Right renal cortex interstitium (tissue), 3 donors: ENCODE results near the gene MRPS9. TPM values are rescaled to one million over a fixed set of nuclear protein-coding genes. Genes with fewer than 3 reads are reported as not detected.

ENCODE experiments used
- DNase-seq, 3 donors: peaks; one replicate each; pipeline ENCODE4 v3.0.0-alpha.2; 2013; ENCODE audit warnings: low read depth in 3 of 3, low spot score in 2 of 3
- polyA plus RNA-seq, 3 donors: library from polyadenylated mRNA; unstranded; fragments of 120-200 nt; gene quantifications; one replicate each; pipeline ENCODE4 v1.2.1, GENCODE V29; 2013; ENCODE audit not compliant: insufficient read length in 3 of 3

MRPS9 gene
- polyA plus RNA-seq, 3 donors: 60.9 to 61.9 (median 61.1) TPM

DNA sequence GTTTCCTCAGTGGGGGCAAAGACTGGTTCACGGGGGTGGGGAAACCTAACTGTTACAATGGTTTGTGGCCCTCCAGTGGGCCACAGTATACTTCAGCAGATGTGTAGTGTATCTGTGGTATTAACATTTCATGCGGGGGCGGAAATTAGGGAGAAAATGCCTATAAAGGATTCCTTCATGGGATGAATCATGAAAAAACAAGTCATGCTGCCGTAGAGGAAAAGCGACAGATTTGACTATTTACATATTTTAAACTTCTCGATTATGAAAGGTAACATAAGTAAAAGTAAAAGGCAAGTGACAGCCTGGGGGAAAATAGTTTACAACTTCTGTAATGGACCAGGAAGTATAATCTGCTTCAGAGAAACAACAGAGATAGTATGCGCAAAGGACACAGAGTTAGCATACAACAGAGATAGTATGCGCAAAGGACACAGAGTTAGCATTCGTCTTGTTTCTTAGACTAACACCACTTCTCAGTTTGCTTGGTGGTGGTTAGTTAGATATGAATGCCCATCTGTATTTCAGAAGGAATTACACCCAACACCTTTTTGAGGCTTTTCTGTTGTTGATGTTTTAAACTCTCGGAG lies 41.1 kb downstream of the MRPS9 start:
- no peak for DNase-seq

DNA sequence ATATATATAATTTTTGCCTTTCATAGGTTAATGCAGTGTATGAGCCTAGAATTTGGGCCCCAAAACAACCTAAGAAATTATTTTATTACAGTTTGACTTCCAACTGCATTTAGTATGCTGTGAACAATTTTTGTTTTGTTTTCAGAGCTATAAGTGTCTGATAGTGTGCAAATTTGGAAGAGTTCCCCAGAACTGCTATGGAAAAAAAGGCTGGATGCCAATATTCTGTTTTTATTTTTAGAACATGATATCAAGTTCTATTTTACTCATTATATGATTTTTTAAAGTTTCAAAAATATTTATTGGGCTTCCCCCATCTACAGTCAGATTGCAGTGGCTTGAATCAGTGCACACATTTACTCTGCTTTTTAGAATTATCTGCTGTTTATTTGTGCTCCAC lies 42.6 kb downstream of the MRPS9 start:
- no peak for DNase-seq

DNA sequence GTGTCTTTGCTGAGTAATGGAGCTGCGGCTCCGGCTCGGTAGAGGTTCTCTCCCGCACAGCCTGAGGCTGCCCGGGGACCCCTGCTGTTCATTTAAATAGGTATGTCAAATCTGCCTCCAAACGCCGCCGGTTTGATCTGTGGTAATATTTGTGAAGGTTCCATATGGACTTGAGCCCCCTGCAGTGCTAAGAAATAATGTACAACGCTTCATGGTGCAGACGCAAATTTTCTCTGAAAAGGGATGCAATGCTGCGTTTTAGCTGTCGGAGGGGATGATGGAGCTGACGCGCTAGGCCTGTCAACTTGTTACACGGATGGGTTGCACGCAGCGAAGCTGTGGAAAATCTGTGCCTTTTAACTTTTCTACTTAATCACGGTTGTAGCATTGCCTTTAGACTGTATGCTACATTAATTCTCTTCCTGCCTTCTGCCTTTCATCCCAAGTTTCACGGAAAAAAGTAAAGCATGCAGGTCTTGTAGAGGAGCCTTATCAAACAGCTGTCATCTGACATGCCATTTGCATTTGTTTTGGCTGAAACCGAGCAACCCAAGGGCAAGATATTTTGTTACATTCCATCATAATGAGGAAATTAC lies 43.2 kb downstream of the MRPS9 start:
- no peak for DNase-seq

DNA sequence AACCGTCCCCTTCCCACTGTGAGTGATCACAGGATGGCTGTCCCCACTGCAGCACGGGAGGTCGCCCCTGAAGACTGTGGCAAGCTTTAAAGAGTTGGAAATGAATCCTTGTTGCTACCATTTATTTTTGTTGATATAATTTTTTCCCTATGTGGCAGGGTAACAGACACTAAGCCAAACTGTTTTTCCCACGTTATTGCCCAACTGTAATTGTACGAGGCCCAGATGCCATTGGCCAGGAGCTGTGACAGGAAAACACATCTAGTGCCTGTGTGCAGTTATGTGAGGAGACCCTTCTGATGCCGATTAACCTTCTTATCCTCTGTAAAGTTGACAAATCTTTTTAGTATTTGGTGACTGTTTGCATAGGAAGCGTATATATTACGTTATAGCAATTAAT lies 44.2 kb downstream of the MRPS9 start:
- DNase-seq: no peak

DNA sequence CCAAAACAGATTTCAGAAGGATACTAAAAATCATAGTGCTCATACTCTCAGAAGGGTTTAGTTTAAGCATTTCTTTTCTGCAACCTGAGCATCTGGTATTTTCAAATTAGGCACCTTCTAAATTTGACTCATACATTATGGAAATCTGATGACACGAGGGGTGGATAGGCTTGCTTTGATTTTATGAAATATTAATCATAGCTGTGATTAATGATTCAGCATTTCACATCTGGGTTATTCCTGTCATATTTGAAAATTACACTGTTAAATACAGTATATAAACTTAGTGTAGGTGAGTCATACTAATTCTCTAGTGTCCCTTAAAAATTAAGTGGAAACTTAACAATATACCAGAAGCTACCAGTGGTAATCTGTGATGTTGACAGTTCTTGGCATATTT lies 47.7 kb downstream of the MRPS9 start:
- no peak for DNase-seq

DNA sequence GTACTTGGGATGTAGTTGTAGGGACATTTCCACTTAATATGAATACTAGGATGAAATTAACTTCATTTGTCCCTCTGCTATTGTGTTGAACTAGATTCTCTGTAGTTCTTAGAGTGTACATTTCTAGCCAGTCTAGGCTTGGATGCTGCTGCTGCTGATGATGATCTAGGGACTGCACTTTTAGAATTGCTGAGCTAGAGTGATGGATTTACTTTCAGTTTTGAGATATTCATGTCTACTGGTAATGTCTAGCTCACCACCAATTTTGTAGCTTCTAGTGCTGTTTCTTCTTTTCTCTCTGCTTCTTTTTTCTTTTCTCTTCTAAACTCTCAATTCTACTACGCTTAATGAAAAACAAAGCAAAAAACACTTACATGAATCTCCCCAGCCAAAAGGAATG lies 49.4 kb downstream of the MRPS9 start:
- no peak for DNase-seq

DNA sequence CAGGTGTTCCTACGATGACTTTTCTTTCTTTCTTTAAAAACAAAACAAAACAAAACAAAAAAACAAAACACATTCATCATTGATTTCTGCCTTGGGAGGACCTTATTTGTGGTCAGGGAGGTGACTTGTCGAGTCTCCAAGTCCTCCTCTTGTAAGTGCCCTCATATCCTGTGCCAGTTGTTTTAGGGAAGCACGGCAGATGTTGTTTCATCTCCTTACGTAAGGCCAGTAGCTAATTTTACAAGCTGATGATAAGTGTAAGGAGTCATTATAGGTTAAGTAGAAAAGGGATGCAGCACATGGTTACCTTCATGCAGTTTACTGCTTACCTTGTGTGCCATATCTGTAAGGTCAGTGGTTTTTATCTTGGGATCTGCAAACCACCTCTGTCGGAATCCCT lies 52.2 kb downstream of the MRPS9 start:
- no peak for DNase-seq

DNA sequence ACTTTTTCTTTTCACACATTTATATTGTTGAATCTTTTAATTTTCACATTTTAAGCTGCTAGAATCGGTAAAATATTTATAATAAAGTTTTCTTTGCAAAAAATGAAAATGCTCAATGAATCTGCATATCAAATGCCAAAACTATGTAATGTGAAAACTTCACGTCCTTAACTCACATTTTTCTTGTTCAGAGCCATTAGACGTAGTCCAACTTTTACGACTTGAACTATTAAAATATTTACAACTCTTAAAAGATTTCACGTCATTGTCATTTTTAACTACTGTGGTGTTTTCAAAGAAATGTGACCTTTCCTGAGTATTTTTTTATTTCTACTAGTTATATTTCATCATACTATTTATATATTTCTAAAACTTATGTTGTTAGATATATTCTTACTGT lies 54.9 kb downstream of the MRPS9 start:
- no peak for DNase-seq

DNA sequence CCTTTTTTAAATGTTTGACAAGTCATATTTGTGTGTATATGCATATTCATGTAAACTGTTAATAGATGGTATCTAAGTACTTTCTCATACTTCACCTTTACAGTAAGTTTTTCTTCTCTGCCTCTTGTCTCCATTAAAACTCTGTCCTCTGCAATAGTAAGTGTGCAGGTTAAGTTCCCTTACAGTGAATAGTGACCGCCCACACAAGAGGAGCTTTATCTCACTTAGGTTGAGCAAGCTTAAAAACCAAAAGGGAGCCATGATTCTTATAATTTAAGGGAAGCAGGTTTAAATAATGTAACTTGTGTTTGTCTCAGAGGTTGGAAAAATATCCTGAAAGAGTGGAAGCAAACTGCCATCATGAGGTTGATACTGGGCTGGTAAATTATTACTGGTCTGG lies 61.3 kb downstream of the MRPS9 start:
- DNase-seq: no peak

DNA sequence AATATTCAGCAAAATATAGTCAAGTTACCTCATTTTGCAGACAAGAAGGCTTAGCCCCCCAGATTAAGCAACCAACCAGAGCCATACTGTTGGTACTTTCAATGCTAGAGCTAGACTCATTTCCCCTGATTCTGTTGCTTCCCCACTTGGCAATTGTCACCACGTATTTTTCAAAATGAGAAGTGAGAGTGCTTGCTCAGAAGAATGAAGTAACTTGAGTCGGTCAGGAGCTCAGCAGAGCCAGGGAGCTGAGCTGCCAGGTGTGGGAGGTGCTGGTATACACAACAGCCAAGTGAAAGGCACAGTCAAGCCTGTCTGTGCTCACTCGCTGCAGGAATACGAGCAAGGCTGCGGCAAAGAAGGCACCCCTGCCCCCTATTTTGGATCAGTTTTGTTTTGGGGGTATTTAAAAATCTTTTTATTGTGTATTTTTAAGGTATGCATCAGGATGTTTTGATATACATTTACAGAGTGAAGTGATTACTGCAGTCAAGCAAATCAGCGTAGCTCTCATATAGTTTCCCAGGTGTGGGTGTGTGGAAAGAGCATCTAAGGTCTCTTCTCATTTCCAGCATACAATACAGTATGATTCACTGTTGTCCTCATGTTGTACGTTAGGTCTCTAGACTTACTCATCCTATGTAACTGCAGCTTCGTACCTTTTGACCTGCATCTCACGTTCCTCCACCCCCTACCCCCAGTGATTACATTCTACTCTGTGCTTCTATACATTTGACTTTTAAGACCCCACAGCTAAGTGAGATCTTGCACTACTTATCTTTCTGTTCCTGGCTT lies 62.4 kb downstream of the MRPS9 start:
- no peak for DNase-seq

DNA sequence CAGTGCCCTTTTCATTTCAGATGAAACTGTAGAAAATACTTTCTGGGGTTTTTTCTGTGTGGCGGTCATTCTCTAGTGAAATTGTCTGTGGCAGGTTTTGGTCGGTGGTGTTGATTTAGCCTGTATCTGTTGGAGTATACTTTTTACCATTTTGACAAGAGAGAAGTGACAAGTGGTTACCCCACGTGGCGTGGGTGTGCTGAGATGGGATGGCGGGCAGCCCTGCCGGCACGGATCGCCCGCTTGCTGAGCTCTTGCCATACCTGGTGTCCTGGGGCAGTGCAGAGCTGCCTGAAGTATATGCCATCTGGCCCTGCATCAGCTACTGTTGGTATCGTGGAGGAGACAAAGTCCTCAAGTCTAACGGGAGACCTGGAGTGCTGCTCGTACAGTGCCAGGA lies 64.1 kb downstream of the MRPS9 start:
- no peak for DNase-seq

DNA sequence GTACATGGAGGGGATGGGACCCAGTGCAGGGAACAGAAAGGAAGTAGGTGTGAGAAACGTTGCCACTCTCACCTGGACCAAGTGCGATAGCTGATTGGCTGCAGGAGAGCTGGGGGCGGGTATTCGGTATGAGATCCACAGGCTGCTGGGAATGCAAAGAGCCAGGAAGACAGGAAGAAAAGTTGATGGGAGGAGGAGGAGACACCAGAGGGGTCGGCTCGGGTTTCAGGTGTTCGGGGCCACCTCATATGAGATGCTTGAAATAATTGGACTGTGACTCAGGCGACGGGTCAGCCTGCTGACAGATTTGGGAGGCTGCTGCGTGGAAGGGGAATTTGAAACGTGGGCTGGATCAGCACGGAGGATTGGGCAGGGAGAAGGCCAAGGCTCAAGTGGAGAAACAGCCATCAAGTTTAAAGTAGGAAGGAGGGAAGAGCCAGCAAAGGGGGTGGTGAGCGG lies 65.1 kb downstream of the MRPS9 start:
- DNase-seq: peak in 1 of 3 donors; percentile 52

DNA sequence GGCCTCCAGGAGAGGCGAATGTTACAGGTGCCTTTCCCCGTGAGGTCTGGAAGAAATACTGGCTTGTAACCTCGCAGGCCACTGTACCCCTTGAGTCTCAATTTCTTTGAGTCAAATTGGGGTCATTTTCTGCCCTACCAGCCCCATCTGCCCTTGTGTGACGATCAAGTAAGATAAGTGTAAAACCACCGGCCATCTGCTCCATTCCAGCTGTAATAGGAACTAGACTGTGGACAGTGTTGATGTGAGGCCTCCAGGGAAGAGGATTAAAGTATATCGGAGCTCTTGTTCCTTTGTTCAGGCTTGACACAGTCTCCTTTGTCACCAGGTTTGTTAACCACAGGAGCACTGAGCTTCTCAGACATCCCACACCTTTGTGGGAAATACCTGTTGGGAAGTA lies 65.6 kb downstream of the MRPS9 start:
- DNase-seq: no peak

DNA sequence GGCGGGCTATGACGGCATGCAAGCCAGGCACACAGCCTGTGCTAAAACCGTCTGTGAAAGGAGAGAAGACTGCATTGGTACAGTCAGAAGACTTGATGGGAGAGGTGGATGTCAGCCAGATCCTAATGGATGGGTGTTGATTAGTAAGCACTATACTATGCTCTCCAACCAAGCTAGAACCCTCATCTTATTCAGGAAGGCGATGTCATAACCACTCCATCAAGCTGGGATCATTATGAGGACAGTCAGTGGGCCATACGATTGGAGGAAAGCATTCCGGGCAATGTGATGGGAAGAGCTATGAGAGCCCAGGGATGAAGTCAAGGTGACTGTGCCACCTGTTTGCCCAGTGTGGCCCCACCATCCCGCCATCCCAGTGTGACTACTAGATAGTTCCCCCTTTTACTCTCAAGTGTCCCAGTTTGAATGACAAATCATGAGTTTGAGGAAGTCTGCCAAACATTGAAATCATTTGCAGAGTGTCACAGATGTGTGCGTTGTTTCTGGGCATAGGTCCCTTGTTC lies 66.4 kb downstream of the MRPS9 start:
- DNase-seq: no peak

DNA sequence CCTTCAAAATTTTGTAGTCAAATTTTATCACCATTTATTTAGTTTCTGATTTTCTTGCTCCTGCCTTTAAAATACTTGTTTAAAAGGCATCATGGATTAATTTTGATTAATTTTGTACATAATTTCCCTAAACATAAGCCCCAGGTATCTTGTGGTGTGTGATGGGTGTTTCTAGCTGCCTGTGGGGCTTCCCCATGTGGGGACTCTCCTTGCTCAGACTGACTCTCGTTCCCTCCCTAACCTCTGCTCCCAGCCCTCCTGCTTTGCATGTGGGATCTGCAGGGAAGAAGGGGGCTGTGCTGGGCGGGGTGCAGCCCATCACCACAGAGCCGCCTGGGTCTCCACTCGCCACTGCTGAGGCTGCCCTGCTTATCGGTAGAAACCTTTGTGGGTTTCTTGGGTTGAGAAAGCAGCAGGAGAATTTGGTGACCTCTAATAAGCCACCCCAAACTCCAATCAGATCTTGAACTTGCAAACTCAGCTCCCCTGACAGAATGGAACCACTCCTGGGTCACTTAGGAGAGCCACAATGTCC lies 72.5 kb downstream of the MRPS9 start:
- no peak for DNase-seq

DNA sequence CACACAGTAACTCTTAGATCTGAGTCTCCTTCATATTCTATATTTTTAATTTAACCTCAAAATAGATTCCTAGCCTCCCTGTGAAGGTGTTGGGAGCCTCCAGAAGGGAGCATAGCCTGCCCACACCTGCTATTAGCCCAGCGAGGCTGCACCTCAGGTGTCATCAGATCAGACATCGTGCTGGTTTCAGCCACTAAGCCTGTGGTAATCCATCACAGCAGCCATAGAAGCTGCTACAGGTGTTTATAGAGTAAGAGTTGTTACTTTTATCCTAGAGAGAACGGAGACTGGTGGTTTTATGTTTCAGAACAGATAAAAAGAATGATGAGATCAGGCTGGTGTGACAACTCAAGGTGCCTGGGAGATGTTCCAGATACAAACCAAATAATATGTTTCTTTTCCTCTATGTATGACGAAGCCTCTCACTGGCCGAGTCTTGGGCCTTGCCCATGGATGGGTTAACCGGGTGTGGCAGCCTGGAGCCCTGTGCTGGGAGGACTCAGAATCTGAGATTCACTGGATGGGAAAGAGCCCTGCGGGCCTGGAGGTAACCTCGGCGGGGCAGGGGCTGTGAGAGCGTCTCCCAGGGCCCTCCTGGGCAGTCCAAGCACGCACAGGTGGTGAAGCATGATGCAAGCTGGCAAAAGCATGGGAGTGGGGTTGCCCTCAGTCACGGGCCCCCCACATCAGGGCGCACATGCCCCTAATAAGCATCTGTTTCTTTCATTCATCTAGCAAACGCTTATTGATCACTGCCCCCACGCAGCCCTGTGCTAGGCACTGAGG lies 73.7 kb downstream of the MRPS9 start:
- DNase-seq: no peak

DNA sequence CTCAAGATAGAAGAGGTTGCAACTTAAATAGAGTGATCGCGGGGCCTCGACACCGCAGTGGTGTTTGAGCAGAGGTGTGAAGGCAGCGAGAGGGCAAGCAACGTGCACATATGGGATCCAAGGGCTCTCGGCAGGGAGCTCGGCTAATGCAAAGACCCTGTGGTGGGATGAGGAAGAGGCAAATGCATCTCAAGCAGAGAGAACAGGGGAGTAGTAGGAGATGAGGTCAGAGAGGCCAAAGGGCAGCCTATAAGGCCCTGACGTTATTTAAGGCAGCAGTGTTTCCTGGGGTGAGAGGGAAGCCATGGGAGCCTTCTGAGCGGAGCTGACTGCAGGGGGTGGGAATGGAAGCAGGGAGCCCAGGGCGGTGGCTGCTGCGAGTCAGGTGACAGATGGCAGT lies 74.5 kb downstream of the MRPS9 start:
- DNase-seq: no peak

DNA sequence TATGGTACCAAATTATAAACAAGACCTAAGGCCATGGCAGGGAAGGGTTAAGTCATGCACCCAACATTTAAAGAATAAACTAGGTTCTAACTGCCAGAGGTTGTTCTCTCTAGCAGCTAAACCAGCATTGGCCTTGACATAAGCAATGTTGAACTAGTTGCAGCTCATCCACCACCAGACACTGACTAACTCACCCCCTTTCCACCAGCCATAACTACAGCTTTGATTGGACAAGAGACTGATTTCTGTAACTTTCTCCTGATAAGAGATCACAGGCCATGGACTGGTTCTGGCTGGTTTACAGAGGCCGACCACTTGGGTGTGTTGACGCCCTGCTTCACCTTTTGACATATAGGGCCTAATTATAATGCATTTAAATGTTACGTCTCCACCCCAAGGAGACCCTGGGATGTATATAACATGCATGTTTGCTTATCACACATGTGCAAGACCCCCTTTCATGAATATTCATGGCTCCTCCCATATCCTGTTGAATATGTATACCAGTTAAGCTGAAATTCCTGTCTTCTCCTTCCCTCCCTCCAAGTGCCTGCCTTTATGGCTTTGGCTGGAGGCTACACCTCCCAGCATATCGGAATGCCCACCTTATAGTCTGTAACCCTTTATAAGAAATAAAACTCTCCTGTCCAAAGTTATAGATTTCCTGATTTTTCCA lies 75.9 kb downstream of the MRPS9 start:
- DNase-seq: no peak

DNA sequence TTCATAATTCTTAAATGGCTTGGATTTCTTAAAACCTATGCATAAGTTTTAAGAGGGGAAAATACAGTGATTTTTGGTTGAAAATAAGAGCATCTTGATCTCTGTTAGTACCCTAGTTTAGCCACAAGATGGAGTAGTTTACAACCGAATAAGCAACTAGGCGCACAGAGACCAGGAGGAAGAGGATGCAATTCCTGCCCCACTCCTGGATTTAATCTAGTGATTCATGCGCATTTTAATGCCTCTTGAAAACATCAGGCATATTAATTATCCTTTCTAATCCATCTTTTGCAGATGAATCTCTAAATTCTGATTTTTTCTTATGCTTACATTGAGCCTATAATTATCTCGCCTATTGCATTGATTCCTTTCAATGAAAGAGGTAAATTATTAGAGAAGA lies 76.7 kb downstream of the MRPS9 start:
- peak in 2 of 3 donors; percentile 13 to 45 for DNase-seq

DNA sequence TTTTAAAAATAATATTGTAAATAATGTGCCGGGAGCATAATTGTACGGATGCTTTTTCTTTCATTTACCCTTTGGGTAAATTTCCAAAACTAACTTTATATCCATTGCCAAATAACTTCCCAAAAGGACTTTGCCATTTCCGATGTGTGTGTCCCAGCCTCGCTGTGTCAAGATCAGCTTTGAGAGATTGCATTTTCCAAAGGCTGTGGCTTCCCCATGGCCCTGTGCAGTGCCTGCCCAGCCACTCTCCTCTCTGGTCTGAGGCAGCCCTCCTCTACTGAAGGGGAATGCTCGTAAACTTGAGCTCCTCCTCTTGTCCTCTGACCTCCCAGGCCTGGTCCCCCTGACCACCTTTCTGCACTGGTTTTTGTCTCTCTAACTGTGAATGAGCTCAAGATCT lies 78.5 kb downstream of the MRPS9 start:
- no peak for DNase-seq
